Activated CD4-positive, alpha-beta T cell treated with anti-CD3 and anti-CD28 coated beads for 36 hours (primary cell): Measurements from ENCODE around the gene EVA1C. TPM values are rescaled to one million over a fixed set of nuclear protein-coding genes. Genes with fewer than 3 reads are reported as not detected.
A peak's percentile ranks its signal among the peaks of the same experiment; 100 is the strongest.

Experiments
- ATAC-seq: fragments of 200-7000 bp; cut with Tn5 transposase; one replicate; pipeline ENCODE4 v1.10.0; 2021; ENCODE audit warnings: mild to moderate bottlenecking, moderate library complexity
- CTCF ChIA-PET: fragments of 350-600 bp; sonication (Branson Sonifier 250); formaldehyde crosslinking; loops from one replicate; lab custom pipeline; 2021; ENCODE audit warnings: antibody characterized with exemption; lab: Charles Lee
- POLR2A ChIA-PET: fragments of 350-600 bp; sonication (Branson Sonifier 250); formaldehyde crosslinking; loops from one replicate; lab custom pipeline; 2021; ENCODE audit warnings: antibody characterized with exemption, inconsistent platforms; lab: Charles Lee
- DNase-seq: peaks from one replicate; pipeline ENCODE4 v3.0.0-alpha.2; 2020
- H3K27ac Mint-ChIP-seq: one replicate; pipeline ENCODE4 v1.8.0; 2021; ENCODE audit warnings: mixed read lengths
- H3K27me3 Mint-ChIP-seq: one replicate; pipeline ENCODE4 v1.8.0; 2021; ENCODE audit warnings: mixed read lengths
- H3K36me3 Mint-ChIP-seq: one replicate; pipeline ENCODE4 v1.8.0; 2021; ENCODE audit warnings: low read depth, mixed read lengths
- H3K4me1 Mint-ChIP-seq: one replicate; pipeline ENCODE4 v1.8.0; 2021; ENCODE audit warnings: mixed read lengths
- H3K4me3 Mint-ChIP-seq: one replicate; pipeline ENCODE4 v1.8.0; 2021; ENCODE audit warnings: mild to moderate bottlenecking, moderate library complexity, mixed read lengths
- H3K9me3 Mint-ChIP-seq: one replicate; pipeline ENCODE4 v1.8.0; 2021; ENCODE audit warnings: low read depth, mixed read lengths
- intact Hi-C, 2 experiments: fragments of 100-400 bp; cut with DNase I in 1 of 2; cut with micrococcal nuclease in 1 of 2; formaldehyde crosslinking; loops; one replicate each; pipeline versions ENCODE4 v1.14.2 to v1.15.1; 2022 to 2024; cut with DNase I, micrococcal nuclease
- total RNA-seq, 2 experiments: library from RNA; stranded (reverse); gene quantifications; one replicate each; pipeline ENCODE4 v1.2.3, GENCODE V29; 2021

Gene EVA1C
- total RNA-seq, 2 experiments from 2014 or later, result 9.3 to 10.4 TPM

- Mint-ChIP-seq H3K4me1 (peaks cover 28% of the 10 kb centered on the region), H3K27ac (peak overlapping the region; percentile 97), H3K9me3 (no peaks in the 10 kb centered on the region), H3K27me3 (no peaks in the 10 kb centered on the region), H3K4me3 (peak overlapping the region; percentile 94), H3K36me3 (peaks cover 21% of the 10 kb centered on the region)
- POLR2A ChIA-PET, result interaction anchor here (0.8 to 1.3 kb wide), 2 partner anchors 8 to 19 kb away, joined by 3 to 11 read pairs; no protein-coding TSS in a partner anchor
- peak; percentile 80 for DNase-seq
- peak; percentile 64 for ATAC-seq
- CTCF ChIA-PET, result interaction anchor here (0.7 to 3.0 kb wide), 4 partner anchors 9 to 190 kb away, joined by 3 to 20 read pairs (median 10); no protein-coding TSS in a partner anchor
- intact Hi-C loops, result loop anchor here (1.0 to 5.0 kb wide), 9 partner anchors 18 to 679 kb away; partner anchors contain the start of genes URB1 (in 2 of the 2), CFAP298 (in 1 of the 2), MIS18A (in 1 of the 2) and SCAF4 (in 1 of the 2)
Measured at GRCh38 chr21:32411350-32412161, 950 bp upstream of the EVA1C start.

GRCh38 chr21:32413015-32413504 lies 554 bp downstream of the EVA1C start:
- Mint-ChIP-seq H3K27me3 (no peaks in the 10 kb centered on the region), H3K36me3 (peaks cover 24% of the 10 kb centered on the region), H3K9me3 (no peaks in the 10 kb centered on the region), H3K27ac (peak overlapping the region; percentile 84), H3K4me3 (peak overlapping the region; percentile 94), H3K4me1 (peaks cover 28% of the 10 kb centered on the region)
- ChIA-PET POLR2A (no interaction called here), CTCF (no interaction called here)
- no peak for ATAC-seq
- DNase-seq, result no peak
- intact Hi-C loops, result loop anchor here (2.0 to 5.0 kb wide), 3 partner anchors 80 to 681 kb away; partner anchors contain the start of genes SCAF4 (in 1 of the 2) and SYNJ1 (in 1 of the 2)

- Mint-ChIP-seq H3K27me3 (no peaks in the 10 kb centered on the region), H3K4me1 (peaks cover 28% of the 10 kb centered on the region), H3K27ac (no peak overlapping the region), H3K4me3 (peak overlapping the region; percentile 94), H3K36me3 (peaks cover 21% of the 10 kb centered on the region), H3K9me3 (no peaks in the 10 kb centered on the region)
- POLR2A ChIA-PET, result interaction anchor here (0.6 kb wide), 1 partner anchor 11 kb away, joined by 3 read pairs; no protein-coding TSS in a partner anchor
- CTCF ChIA-PET, result interaction anchor here (1.3 kb wide), 2 partner anchors 155 to 185 kb away, joined by 5 to 6 read pairs; no protein-coding TSS in a partner anchor
- DNase-seq (peak; percentile 10), ATAC-seq (no peak)
- intact Hi-C loops, result loop anchor here (2.0 to 5.0 kb wide), 3 partner anchors 79 to 682 kb away; partner anchors contain the start of genes SCAF4 (in 1 of the 2) and SYNJ1 (in 1 of the 2)
Measured at GRCh38 chr21:32413697-32414578, 1.4 kb downstream of the EVA1C start.

- ATAC-seq, result no peak
- Mint-ChIP-seq H3K9me3 (no peaks in the 10 kb centered on the region), H3K27me3 (no peaks in the 10 kb centered on the region), H3K4me1 (peaks cover 28% of the 10 kb centered on the region), H3K36me3 (peaks cover 21% of the 10 kb centered on the region), H3K27ac (no peak overlapping the region), H3K4me3 (no peak overlapping the region)
- POLR2A ChIA-PET, result no interaction called here
- DNase-seq, result peak; percentile 14
- CTCF ChIA-PET, result interaction anchor here (1.3 kb wide), 2 partner anchors 155 to 184 kb away, joined by 5 to 6 read pairs; no protein-coding TSS in a partner anchor
- intact Hi-C loops, result loop anchor here in 1 of 2 experiments (5.0 kb wide), 2 partner anchors 313 to 682 kb away; partner anchors contain the start of genes SCAF4 and SYNJ1
Measured at GRCh38 chr21:32414579-32415358, 2.3 kb downstream of the EVA1C start.

- H3K4me1 Mint-ChIP-seq, result peaks cover 22% of the 10 kb centered on the region
Measured at GRCh38 chr21:32415451-32416398, 3.2 kb downstream of the EVA1C start.

GRCh38 chr21:32418146-32418545 lies 5.6 kb downstream of the EVA1C start:
- intact Hi-C loops, result no loop called here
- ATAC-seq, result no peak
- peaks cover 14% of the 10 kb centered on the region for H3K4me1 Mint-ChIP-seq
- no peak overlapping the region for H3K4me3 Mint-ChIP-seq
- ChIA-PET CTCF (no interaction called here), POLR2A (no interaction called here)
- H3K36me3 Mint-ChIP-seq, result peaks cover 15% of the 10 kb centered on the region
- H3K9me3 Mint-ChIP-seq, result peaks cover 3% of the 10 kb centered on the region
- no peak for DNase-seq
- no peak overlapping the region for H3K27ac Mint-ChIP-seq
- H3K27me3 Mint-ChIP-seq, result no peaks in the 10 kb centered on the region

More at GRCh38 chr21:32415451-32416398, 3.2 kb downstream of the EVA1C start:
- ATAC-seq (no peak), DNase-seq (no peak)
- intact Hi-C loops, result no loop called here
- Mint-ChIP-seq H3K9me3 (no peaks in the 10 kb centered on the region), H3K27ac (no peak overlapping the region), H3K4me3 (no peak overlapping the region), H3K27me3 (no peaks in the 10 kb centered on the region), H3K36me3 (peaks cover 15% of the 10 kb centered on the region)
- POLR2A ChIA-PET, result no interaction called here
- CTCF ChIA-PET, result no interaction called here

GRCh38 chr21:32422064-32422463 lies 9.6 kb downstream of the EVA1C start:
- Mint-ChIP-seq H3K4me1 (no peaks in the 10 kb centered on the region), H3K9me3 (peaks cover 3% of the 10 kb centered on the region), H3K4me3 (no peak overlapping the region), H3K27me3 (no peaks in the 10 kb centered on the region), H3K27ac (no peak overlapping the region), H3K36me3 (peaks cover 9% of the 10 kb centered on the region)
- ATAC-seq (no peak), DNase-seq (no peak)
- CTCF ChIA-PET, result no interaction called here
- intact Hi-C loops, result no loop called here
- POLR2A ChIA-PET, result no interaction called here

- Mint-ChIP-seq H3K4me1 (no peaks in the 10 kb centered on the region), H3K27me3 (no peaks in the 10 kb centered on the region), H3K27ac (no peak overlapping the region), H3K4me3 (no peak overlapping the region), H3K36me3 (peaks cover 5% of the 10 kb centered on the region), H3K9me3 (peaks cover 3% of the 10 kb centered on the region)
- no peak for ATAC-seq
- intact Hi-C loops, result no loop called here
- ChIA-PET CTCF (interaction anchor here (0.6 kb wide), 1 partner anchor 740 kb away, joined by 3 read pairs; no protein-coding TSS in a partner anchor), POLR2A (no interaction called here)
- DNase-seq, result no peak
Measured at GRCh38 chr21:32423320-32424190, 11.0 kb downstream of the EVA1C start.

- CTCF ChIA-PET, result no interaction called here
- no peaks in the 10 kb centered on the region for H3K27me3 Mint-ChIP-seq
- no peak for DNase-seq
- POLR2A ChIA-PET, result interaction anchor here (0.6 kb wide), 1 partner anchor 10 kb away, joined by 3 read pairs; no protein-coding TSS in a partner anchor
- H3K4me1 Mint-ChIP-seq, result no peaks in the 10 kb centered on the region
- H3K27ac Mint-ChIP-seq, result no peak overlapping the region
- peaks cover 3% of the 10 kb centered on the region for H3K9me3 Mint-ChIP-seq
- peaks cover 5% of the 10 kb centered on the region for H3K36me3 Mint-ChIP-seq
- intact Hi-C loops, result no loop called here
- no peak overlapping the region for H3K4me3 Mint-ChIP-seq
- no peak for ATAC-seq
Measured at GRCh38 chr21:32424191-32424535, 11.7 kb downstream of the EVA1C start.
